Keratinocyte (primary cell): ENCODE results near the gene SHE.

Experiments
- EZH2 ChIP-seq: IDR thresholded peaks from one replicate; pipeline ENCODE4 v1.6.1; 2012; ENCODE audit warnings: inconsistent platforms, mild to moderate bottlenecking, low read length, moderate library complexity
- TF ChIP-seq, protein P1 (sequence below), 3 experiments: IDR thresholded peaks in 1 of 3; conservative IDR thresholded peaks in 1 of 3; optimal IDR thresholded peaks in 1 of 3; 2 replicates in 2 of 3; 3 replicates in 1 of 3; pipeline versions ENCODE3 to v1.5.1; 2011; ENCODE audit warnings: low read length in 3 of 3, mild to moderate bottlenecking in 3 of 3, moderate library complexity in 2 of 3, control low read depth in 1 of 3, inconsistent platforms in 1 of 3; ENCODE audit not compliant: insufficient read depth in 2 of 3; ENCODE audit errors: extremely low read depth in 1 of 3

DNA sequence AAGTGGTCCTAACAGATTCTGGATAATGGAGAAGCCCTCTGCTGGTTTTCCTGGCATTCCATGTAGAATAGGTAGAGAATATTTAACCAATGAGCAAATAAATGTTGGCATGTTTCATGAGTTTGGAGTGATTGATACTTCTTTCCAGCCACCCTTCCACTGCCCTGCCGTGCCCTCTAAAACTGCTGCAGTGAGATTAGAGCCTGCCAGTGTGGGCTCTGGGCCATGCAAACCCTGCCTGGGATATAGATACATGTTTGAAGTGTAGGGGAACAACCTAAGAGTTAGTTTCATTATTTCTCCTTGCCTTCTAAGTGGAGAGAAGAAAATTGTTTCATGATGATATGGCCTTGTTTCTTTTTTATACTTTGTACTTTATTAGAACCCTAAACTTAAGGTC lies 45.8 kb upstream of the SHE start:
- TF ChIP-seq, protein P1, sequence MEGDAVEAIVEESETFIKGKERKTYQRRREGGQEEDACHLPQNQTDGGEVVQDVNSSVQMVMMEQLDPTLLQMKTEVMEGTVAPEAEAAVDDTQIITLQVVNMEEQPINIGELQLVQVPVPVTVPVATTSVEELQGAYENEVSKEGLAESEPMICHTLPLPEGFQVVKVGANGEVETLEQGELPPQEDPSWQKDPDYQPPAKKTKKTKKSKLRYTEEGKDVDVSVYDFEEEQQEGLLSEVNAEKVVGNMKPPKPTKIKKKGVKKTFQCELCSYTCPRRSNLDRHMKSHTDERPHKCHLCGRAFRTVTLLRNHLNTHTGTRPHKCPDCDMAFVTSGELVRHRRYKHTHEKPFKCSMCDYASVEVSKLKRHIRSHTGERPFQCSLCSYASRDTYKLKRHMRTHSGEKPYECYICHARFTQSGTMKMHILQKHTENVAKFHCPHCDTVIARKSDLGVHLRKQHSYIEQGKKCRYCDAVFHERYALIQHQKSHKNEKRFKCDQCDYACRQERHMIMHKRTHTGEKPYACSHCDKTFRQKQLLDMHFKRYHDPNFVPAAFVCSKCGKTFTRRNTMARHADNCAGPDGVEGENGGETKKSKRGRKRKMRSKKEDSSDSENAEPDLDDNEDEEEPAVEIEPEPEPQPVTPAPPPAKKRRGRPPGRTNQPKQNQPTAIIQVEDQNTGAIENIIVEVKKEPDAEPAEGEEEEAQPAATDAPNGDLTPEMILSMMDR (optimal IDR thresholded peaks at IDR 0.05 in 1 of 3, IDR thresholded peaks at IDR 0.05 in 1 of 3, conservative IDR thresholded peaks at IDR 0.05 in 1 of 3; ENCODE audit: extremely low read depth in 1 of 3, insufficient read depth in 2 of 3, low read length in 3 of 3) = no peak
- no peak for TF ChIP-seq EZH2
